WTC11 (cell line): Measurements from ENCODE around the gene CCDC81. TPM values are rescaled to one million over a fixed set of nuclear protein-coding genes. Genes with fewer than 3 reads are reported as not detected.

ENCODE experiments used
- ATAC-seq: fragments of 200-7000 bp; cut with Tn5 transposase; 2 replicates; pipeline ENCODE4 v1.10.0; 2021; ENCODE audit warnings: mild to moderate bottlenecking, moderate library complexity
- CTCF ChIA-PET: fragments of 300-600 bp; sonication (Branson Sonifier 250); formaldehyde crosslinking; loops from one replicate; lab custom pipeline; 2021; ENCODE audit warnings: antibody characterized with exemption; lab: Charles Lee
- POLR2A ChIA-PET: fragments of 350-600 bp; sonication (Branson Sonifier 250); formaldehyde crosslinking; loops from one replicate; lab custom pipeline; 2021; ENCODE audit warnings: antibody characterized with exemption; lab: Charles Lee
- DNase-seq: peaks from one replicate; pipeline ENCODE4 v3.0.0; 2021; ENCODE audit warnings: low spot score
- H3K27ac Mint-ChIP-seq: 2 replicates; pipeline ENCODE4 v1.8.0; 2021; ENCODE audit warnings: mixed read lengths
- H3K27me3 Mint-ChIP-seq: 2 replicates; pipeline ENCODE4 v1.8.0; 2021; ENCODE audit warnings: low read depth, mild to moderate bottlenecking, moderate library complexity, mixed read lengths
- H3K36me3 Mint-ChIP-seq: 2 replicates; pipeline ENCODE4 v1.8.0; 2021; ENCODE audit warnings: mixed read lengths
- H3K4me1 Mint-ChIP-seq: 2 replicates; pipeline ENCODE4 v1.8.0; 2022; ENCODE audit warnings: mixed read lengths
- H3K4me3 Mint-ChIP-seq: 2 replicates; pipeline ENCODE4 v1.8.0; 2021; ENCODE audit warnings: mild to moderate bottlenecking, moderate library complexity, mixed read lengths
- H3K9me3 Mint-ChIP-seq: 2 replicates; pipeline ENCODE4 v1.8.0; 2021; ENCODE audit warnings: mixed read lengths
- ATF6 ChIP-seq: sonication (generic); formaldehyde crosslinking; IDR thresholded peaks from 2 replicates; pipeline ENCODE4 v1.8.1; 2023; ENCODE audit warnings: mild to moderate bottlenecking, missing genetic modification reagents
- CDX4 ChIP-seq: fragments of 250-450 bp; sonication (Bioruptor Pico); IDR thresholded peaks from 2 replicates; pipeline ENCODE4 v1.9.0; 2021; ENCODE audit warnings: moderate library complexity, mild to moderate bottlenecking, inconsistent platforms, borderline replicate concordance
- CREB1 ChIP-seq: sonication (generic); formaldehyde crosslinking; IDR thresholded peaks from 2 replicates; pipeline ENCODE4 v1.8.0; 2023; ENCODE audit warnings: mild to moderate bottlenecking, missing genetic modification reagents
- ETV6 ChIP-seq: sonication (generic); formaldehyde crosslinking; IDR thresholded peaks from 2 replicates; pipeline ENCODE4 v1.8.1; 2022; ENCODE audit warnings: mild to moderate bottlenecking, missing genetic modification reagents
- IRF2 ChIP-seq: sonication (generic); formaldehyde crosslinking; IDR thresholded peaks from 2 replicates; pipeline ENCODE4 v1.8.0; 2022; ENCODE audit warnings: low read depth, missing genetic modification reagents, borderline replicate concordance
- MXD4 ChIP-seq: fragments of 250-450 bp; sonication (Bioruptor Pico); IDR thresholded peaks from 2 replicates; pipeline ENCODE4 v1.8.0; 2021; ENCODE audit warnings: mild to moderate bottlenecking, moderate library complexity, borderline replicate concordance
- MYBL2 ChIP-seq: sonication (generic); formaldehyde crosslinking; IDR thresholded peaks from 2 replicates; pipeline ENCODE4 v1.8.1; 2023; ENCODE audit warnings: mild to moderate bottlenecking, moderate library complexity, missing genetic modification reagents
- NFE2L1 ChIP-seq: sonication (generic); formaldehyde crosslinking; IDR thresholded peaks from 2 replicates; pipeline ENCODE4 v1.8.1; 2023; ENCODE audit warnings: missing genetic modification reagents
- NFYB ChIP-seq: sonication (generic); formaldehyde crosslinking; conservative IDR thresholded peaks from 2 replicates; pipeline ENCODE4 v1.8.0; 2022; ENCODE audit warnings: low read depth, missing genetic modification reagents
- NR3C1 ChIP-seq: sonication (generic); formaldehyde crosslinking; conservative IDR thresholded peaks from 2 replicates; pipeline ENCODE4 v1.8.1; 2023; ENCODE audit warnings: low read depth, mild to moderate bottlenecking, missing genetic modification reagents
- OVOL2 ChIP-seq: fragments of 250-450 bp; sonication (Bioruptor Pico); IDR thresholded peaks from 2 replicates; pipeline ENCODE4 v1.9.0; 2021; ENCODE audit warnings: mild to moderate bottlenecking, borderline replicate concordance
- PRRX2 ChIP-seq: fragments of 250-450 bp; sonication (Bioruptor Pico); IDR thresholded peaks from 2 replicates; pipeline ENCODE4 v1.8.0; 2021; ENCODE audit warnings: mild to moderate bottlenecking
- ZBTB21 ChIP-seq: sonication (generic); formaldehyde crosslinking; IDR thresholded peaks from 2 replicates; pipeline ENCODE4 v1.8.1; 2023; ENCODE audit warnings: mild to moderate bottlenecking, missing genetic modification reagents, borderline replicate concordance
- ZNF219 ChIP-seq: sonication (generic); formaldehyde crosslinking; IDR thresholded peaks from 2 replicates; pipeline ENCODE4 v1.8.0; 2023; ENCODE audit warnings: missing genetic modification reagents, mild to moderate bottlenecking, borderline replicate concordance
- ZNF416 ChIP-seq: fragments of 250-450 bp; sonication (Bioruptor Pico); IDR thresholded peaks from 2 replicates; pipeline ENCODE4 v1.9.0; 2021; ENCODE audit warnings: mild to moderate bottlenecking, inconsistent platforms
- total RNA-seq: library from RNA; stranded (reverse); gene quantifications from 3 replicates; pipeline ENCODE4 v1.2.3, GENCODE V29; 2021
- TF ChIP-seq, protein P1 (sequence below): fragments of 250-450 bp; sonication (Bioruptor Pico); conservative IDR thresholded peaks from 2 replicates; pipeline ENCODE4 v1.9.0; 2021; ENCODE audit warnings: mild to moderate bottlenecking
- TF ChIP-seq, protein P2 (sequence below): fragments of 200-600 bp; IDR thresholded peaks from 2 replicates; pipeline ENCODE4 v1.8.0; 2022; ENCODE audit warnings: antibody characterized with exemption
- TF ChIP-seq, protein P3 (sequence below): sonication (generic); formaldehyde crosslinking; IDR thresholded peaks from 2 replicates; pipeline ENCODE4 v1.8.1; 2022; ENCODE audit warnings: low read depth, mild to moderate bottlenecking, moderate library complexity, missing genetic modification reagents, borderline replicate concordance
- TF ChIP-seq, protein P4 (sequence below): sonication (generic); formaldehyde crosslinking; IDR thresholded peaks from 2 replicates; pipeline ENCODE4 v1.8.1; 2023; ENCODE audit warnings: mild to moderate bottlenecking, missing genetic modification reagents, borderline replicate concordance
- TF ChIP-seq, protein P5 (sequence below): sonication (generic); formaldehyde crosslinking; conservative IDR thresholded peaks from 2 replicates; pipeline ENCODE4 v1.8.1; 2022; ENCODE audit warnings: mild to moderate bottlenecking, missing genetic modification reagents

CCDC81 gene
- total RNA-seq, 1 experiment from 2014 or later, result 0.98 TPM

- H3K4me1 Mint-ChIP-seq, result no peaks in the 10 kb centered on the region
- ATAC-seq, result no peak
- POLR2A ChIA-PET, result no interaction called here
- H3K27ac Mint-ChIP-seq, result no peak overlapping the region
- no peak overlapping the region for H3K4me3 Mint-ChIP-seq
- TF ChIP-seq, protein P1, sequence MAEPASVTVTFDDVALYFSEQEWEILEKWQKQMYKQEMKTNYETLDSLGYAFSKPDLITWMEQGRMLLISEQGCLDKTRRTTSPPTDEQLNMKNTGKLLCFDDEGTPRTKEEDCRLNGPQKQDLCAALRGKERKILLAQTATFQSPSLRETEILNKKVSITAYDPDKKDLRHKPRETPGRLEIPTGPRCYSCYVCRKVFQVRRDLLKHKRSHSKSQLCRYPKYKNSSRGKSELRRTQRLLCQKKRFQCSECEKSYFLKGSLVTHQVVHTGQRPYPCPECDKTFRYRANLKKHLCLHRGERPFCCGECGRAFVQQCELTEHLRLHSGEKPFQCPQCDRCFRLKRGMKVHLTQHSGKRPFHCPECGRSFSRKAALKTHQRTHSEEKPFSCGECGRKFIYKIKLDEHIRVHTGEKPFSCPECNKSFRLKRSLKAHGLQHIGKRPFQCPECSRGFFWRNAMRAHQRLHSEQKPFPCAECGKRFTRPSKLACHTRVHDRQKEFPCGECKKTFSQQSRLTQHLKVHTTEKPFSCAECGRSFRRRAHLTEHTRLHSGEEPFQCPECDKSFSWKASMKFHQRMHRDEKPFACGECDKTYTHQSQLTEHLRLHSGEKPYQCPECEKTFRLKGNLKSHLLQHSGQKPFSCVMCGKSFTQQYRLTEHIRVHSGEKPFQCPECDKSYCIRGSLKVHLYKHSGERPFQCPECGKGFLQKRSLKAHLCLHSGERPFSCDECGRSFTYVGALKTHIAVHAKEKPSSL (CRISPR knock-in tag), result no peak
- TF ChIP-seq, protein P2, sequence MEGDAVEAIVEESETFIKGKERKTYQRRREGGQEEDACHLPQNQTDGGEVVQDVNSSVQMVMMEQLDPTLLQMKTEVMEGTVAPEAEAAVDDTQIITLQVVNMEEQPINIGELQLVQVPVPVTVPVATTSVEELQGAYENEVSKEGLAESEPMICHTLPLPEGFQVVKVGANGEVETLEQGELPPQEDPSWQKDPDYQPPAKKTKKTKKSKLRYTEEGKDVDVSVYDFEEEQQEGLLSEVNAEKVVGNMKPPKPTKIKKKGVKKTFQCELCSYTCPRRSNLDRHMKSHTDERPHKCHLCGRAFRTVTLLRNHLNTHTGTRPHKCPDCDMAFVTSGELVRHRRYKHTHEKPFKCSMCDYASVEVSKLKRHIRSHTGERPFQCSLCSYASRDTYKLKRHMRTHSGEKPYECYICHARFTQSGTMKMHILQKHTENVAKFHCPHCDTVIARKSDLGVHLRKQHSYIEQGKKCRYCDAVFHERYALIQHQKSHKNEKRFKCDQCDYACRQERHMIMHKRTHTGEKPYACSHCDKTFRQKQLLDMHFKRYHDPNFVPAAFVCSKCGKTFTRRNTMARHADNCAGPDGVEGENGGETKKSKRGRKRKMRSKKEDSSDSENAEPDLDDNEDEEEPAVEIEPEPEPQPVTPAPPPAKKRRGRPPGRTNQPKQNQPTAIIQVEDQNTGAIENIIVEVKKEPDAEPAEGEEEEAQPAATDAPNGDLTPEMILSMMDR, result no peak
- TF ChIP-seq MXD4 (CRISPR knock-in tag) (no peak), CREB1 (CRISPR knock-in tag) (no peak), IRF2 (CRISPR knock-in tag) (no peak), MYBL2 (CRISPR knock-in tag) (no peak), NR3C1 (CRISPR knock-in tag) (no peak)
- TF ChIP-seq, protein P3, sequence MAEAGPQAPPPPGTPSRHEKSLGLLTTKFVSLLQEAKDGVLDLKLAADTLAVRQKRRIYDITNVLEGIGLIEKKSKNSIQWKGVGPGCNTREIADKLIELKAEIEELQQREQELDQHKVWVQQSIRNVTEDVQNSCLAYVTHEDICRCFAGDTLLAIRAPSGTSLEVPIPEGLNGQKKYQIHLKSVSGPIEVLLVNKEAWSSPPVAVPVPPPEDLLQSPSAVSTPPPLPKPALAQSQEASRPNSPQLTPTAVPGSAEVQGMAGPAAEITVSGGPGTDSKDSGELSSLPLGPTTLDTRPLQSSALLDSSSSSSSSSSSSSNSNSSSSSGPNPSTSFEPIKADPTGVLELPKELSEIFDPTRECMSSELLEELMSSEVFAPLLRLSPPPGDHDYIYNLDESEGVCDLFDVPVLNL (CRISPR knock-in tag), result no peak
- CTCF ChIA-PET, result interaction anchor here (1.2 to 2.8 kb wide), 5 partner anchors 44 to 563 kb away, joined by 3 to 37 read pairs (median 4); partner anchors contain the start of genes CCDC81 and CCDC83
- H3K27me3 Mint-ChIP-seq, result no peaks in the 10 kb centered on the region
- no peaks in the 10 kb centered on the region for H3K36me3 Mint-ChIP-seq
- H3K9me3 Mint-ChIP-seq, result no peaks in the 10 kb centered on the region
- DNase-seq, result no peak
These were observed 43.8 kb downstream of the CCDC81 start for GRCh38 chr11:86418513-86418912.

DNA sequence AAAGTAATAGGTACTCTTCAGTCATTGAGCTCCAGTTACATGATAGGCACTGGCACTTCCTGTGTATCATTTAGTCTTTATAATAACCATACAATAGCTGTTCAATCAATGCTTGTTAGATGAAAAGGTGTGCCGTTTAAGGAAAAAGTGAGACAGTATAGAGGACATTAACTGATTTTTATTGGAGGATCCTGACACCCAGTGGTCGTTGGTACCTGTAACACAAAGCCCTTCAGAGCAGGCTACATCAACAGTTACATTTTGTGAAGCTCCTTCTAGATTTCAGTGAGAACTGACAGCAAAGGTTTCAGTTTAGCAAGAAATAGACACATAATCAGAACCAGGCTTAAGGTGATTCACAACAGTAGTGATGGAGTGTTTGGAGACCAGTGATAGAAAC lies 44.2 kb downstream of the CCDC81 start:
- no peak for DNase-seq
- H3K27ac Mint-ChIP-seq, result no peak overlapping the region
- peak; percentile 71 for ATAC-seq
- TF ChIP-seq, protein P4, sequence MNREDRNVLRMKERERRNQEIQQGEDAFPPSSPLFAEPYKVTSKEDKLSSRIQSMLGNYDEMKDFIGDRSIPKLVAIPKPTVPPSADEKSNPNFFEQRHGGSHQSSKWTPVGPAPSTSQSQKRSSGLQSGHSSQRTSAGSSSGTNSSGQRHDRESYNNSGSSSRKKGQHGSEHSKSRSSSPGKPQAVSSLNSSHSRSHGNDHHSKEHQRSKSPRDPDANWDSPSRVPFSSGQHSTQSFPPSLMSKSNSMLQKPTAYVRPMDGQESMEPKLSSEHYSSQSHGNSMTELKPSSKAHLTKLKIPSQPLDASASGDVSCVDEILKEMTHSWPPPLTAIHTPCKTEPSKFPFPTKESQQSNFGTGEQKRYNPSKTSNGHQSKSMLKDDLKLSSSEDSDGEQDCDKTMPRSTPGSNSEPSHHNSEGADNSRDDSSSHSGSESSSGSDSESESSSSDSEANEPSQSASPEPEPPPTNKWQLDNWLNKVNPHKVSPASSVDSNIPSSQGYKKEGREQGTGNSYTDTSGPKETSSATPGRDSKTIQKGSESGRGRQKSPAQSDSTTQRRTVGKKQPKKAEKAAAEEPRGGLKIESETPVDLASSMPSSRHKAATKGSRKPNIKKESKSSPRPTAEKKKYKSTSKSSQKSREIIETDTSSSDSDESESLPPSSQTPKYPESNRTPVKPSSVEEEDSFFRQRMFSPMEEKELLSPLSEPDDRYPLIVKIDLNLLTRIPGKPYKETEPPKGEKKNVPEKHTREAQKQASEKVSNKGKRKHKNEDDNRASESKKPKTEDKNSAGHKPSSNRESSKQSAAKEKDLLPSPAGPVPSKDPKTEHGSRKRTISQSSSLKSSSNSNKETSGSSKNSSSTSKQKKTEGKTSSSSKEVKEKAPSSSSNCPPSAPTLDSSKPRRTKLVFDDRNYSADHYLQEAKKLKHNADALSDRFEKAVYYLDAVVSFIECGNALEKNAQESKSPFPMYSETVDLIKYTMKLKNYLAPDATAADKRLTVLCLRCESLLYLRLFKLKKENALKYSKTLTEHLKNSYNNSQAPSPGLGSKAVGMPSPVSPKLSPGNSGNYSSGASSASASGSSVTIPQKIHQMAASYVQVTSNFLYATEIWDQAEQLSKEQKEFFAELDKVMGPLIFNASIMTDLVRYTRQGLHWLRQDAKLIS, result no peak
- no peak for TF ChIP-seq NFYB (CRISPR knock-in tag)
- TF ChIP-seq ATF6, result no peak
- TF ChIP-seq MXD4 (CRISPR knock-in tag), result no peak
- TF ChIP-seq ZNF219, result no peak
- no peak for TF ChIP-seq OVOL2
- no peak for TF ChIP-seq ZNF416 (CRISPR knock-in tag)
- no peak for TF ChIP-seq ETV6 (CRISPR knock-in tag)
- TF ChIP-seq CDX4, result no peak
- TF ChIP-seq, protein P5, sequence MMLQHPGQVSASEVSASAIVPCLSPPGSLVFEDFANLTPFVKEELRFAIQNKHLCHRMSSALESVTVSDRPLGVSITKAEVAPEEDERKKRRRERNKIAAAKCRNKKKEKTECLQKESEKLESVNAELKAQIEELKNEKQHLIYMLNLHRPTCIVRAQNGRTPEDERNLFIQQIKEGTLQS (CRISPR knock-in tag), result no peak
- no peak for TF ChIP-seq NFE2L1 (CRISPR knock-in tag)
- TF ChIP-seq PRRX2 (CRISPR knock-in tag), result no peak
- TF ChIP-seq ZBTB21, result no peak
- TF ChIP-seq, all 79 proteins: peak for 0
- ChIA-PET POLR2A (no interaction called here), CTCF (interaction anchor here (0.5 to 2.8 kb wide), 9 partner anchors 25 to 564 kb away, joined by 3 to 37 read pairs (median 3); partner anchors contain the start of genes CCDC81 and CCDC83)
- Mint-ChIP-seq H3K9me3 (no peaks in the 10 kb centered on the region), H3K27me3 (no peaks in the 10 kb centered on the region), H3K36me3 (no peaks in the 10 kb centered on the region), H3K4me3 (no peak overlapping the region), H3K4me1 (no peaks in the 10 kb centered on the region)
